GM23338 (cell line): ENCODE measurements around the gene ZNF700.
A peak's percentile ranks its signal among the peaks of the same experiment; 100 is the strongest.

ENCODE experiments used
- CTCF ChIP-seq, 2 experiments: fragments of 200-600 bp in 1 of 2; sonication (generic) in 1 of 2; conservative IDR thresholded peaks; 2 replicates each; pipeline versions ENCODE4 v1.5.1 to v1.6.1; 2016 to 2017; ENCODE audit warnings: antibody characterized with exemption in 2 of 2, low read depth in 2 of 2, mild to moderate bottlenecking in 2 of 2, moderate library complexity in 1 of 2
- ETS1 ChIP-seq: IDR thresholded peaks from 2 replicates; pipeline ENCODE4 v1.6.1; 2016; ENCODE audit warnings: antibody characterized with exemption
- EZH2 ChIP-seq: fragments of 200-600 bp; sonication (generic); IDR thresholded peaks from one replicate; pipeline ENCODE4 v1.8.0; 2017; ENCODE audit warnings: antibody characterized with exemption, mild to moderate bottlenecking, low read depth; ENCODE audit not compliant: unreplicated experiment
- EZH2phosphoT487 ChIP-seq: fragments of 200-600 bp; sonication (generic); IDR thresholded peaks from one replicate; pipeline ENCODE4 v1.8.1; 2018; ENCODE audit warnings: antibody characterized with exemption; ENCODE audit not compliant: unreplicated experiment
- JUNB ChIP-seq: IDR thresholded peaks from one replicate; pipeline ENCODE4 v1.6.1; 2016; ENCODE audit warnings: antibody characterized with exemption; ENCODE audit not compliant: unreplicated experiment
- NANOG ChIP-seq: IDR thresholded peaks from 2 replicates; pipeline ENCODE4 v1.6.1; 2016; ENCODE audit warnings: antibody characterized with exemption, borderline replicate concordance
- POLR2AphosphoS5 ChIP-seq: IDR thresholded peaks from 2 replicates; pipeline ENCODE4 v1.6.1; 2016; ENCODE audit warnings: antibody characterized with exemption, low read depth
- REST ChIP-seq: IDR thresholded peaks from one replicate; pipeline ENCODE4 v1.6.1; 2018; ENCODE audit warnings: antibody characterized with exemption; ENCODE audit not compliant: unreplicated experiment

GRCh38 chr19:11987405-11988281 is 62.7 kb downstream of the ZNF700 start:
- TF ChIP-seq CTCF (conservative IDR thresholded peaks at IDR 0.05; ENCODE audit: low read depth in 2 of 2) (no peak), REST (no peak), EZH2 (no peak), NANOG (no peak), POLR2AphosphoS5 (peak; percentile 96), EZH2phosphoT487 (no peak), ETS1 (no peak), JUNB (no peak)
